ENCODE results near the gene LTO1.

GRCh38 chr11:69632900-69633299 lies 42.3 kb downstream of the LTO1 start:
- TF ChIP-seq, protein P1, sequence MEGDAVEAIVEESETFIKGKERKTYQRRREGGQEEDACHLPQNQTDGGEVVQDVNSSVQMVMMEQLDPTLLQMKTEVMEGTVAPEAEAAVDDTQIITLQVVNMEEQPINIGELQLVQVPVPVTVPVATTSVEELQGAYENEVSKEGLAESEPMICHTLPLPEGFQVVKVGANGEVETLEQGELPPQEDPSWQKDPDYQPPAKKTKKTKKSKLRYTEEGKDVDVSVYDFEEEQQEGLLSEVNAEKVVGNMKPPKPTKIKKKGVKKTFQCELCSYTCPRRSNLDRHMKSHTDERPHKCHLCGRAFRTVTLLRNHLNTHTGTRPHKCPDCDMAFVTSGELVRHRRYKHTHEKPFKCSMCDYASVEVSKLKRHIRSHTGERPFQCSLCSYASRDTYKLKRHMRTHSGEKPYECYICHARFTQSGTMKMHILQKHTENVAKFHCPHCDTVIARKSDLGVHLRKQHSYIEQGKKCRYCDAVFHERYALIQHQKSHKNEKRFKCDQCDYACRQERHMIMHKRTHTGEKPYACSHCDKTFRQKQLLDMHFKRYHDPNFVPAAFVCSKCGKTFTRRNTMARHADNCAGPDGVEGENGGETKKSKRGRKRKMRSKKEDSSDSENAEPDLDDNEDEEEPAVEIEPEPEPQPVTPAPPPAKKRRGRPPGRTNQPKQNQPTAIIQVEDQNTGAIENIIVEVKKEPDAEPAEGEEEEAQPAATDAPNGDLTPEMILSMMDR (IDR thresholded peaks at IDR 0.05) = no peak
- TF ChIP-seq ZFX (IDR thresholded peaks at IDR 0.05; ENCODE audit: borderline replicate concordance) = no peak
